Endothelial cell of umbilical vein (primary cell): ENCODE data around the gene CCDC92B. TPM values are rescaled to one million over a fixed set of nuclear protein-coding genes. Genes with fewer than 3 reads are reported as not detected.

ENCODE experiments used
- BruUV-seq: library from RNA; stranded (reverse); fragments of 400-500 nt; replicated peaks from 2 replicates; lab custom pipeline; 2021; lab: Mats Ljungman, UMichigan
- CTCF ChIA-PET: fragments of 300-600, 350-600 bp; sonication (Branson Sonifier 250); formaldehyde crosslinking; loops from one replicate; lab custom pipeline; 2021; ENCODE audit warnings: antibody characterized with exemption, inconsistent platforms; lab: Charles Lee
- POLR2A ChIA-PET: fragments of 300-600, 350-600 bp; sonication (Branson Sonifier 250); formaldehyde crosslinking; loops from one replicate; lab custom pipeline; 2021; ENCODE audit warnings: antibody characterized with exemption, inconsistent platforms; lab: Charles Lee
- DNase-seq: peaks from one replicate; pipeline ENCODE4 v3.0.0-alpha.2; 2011; ENCODE audit warnings: low read depth, low spot score
- FAIRE-seq: peaks from 2 replicates; lab custom pipeline; 2011; peaks lifted over from hg19 to GRCh38; lab: Jason Lieb, UNC
- H2AFZ ChIP-seq: 2 replicates; pipeline ENCODE4 v1.6.0; 2012; ENCODE audit warnings: low read depth, low read length, control low read depth, inconsistent platforms
- H3K27ac ChIP-seq: 2 replicates; pipeline ENCODE4 v1.5.1; 2011; ENCODE audit warnings: low read depth, mild to moderate bottlenecking, control low read depth, low read length, moderate library complexity; ENCODE audit not compliant: insufficient read depth
- H3K27me3 ChIP-seq, 2 experiments: 2 replicates each; pipeline versions ENCODE4 v1.6.0 to v1.6.1; 2011; ENCODE audit warnings: low read length in 2 of 2, mixed read lengths in 1 of 2; ENCODE audit not compliant: control insufficient read depth in 2 of 2, insufficient read depth in 2 of 2
- H3K36me3 ChIP-seq, 2 experiments: 2 replicates in 1 of 2; 3 replicates in 1 of 2; pipeline ENCODE4 v1.5.1; 2011; ENCODE audit warnings: low read length in 2 of 2, mild to moderate bottlenecking in 1 of 2, moderate library complexity in 1 of 2; ENCODE audit not compliant: control insufficient read depth in 2 of 2, insufficient read depth in 2 of 2; ENCODE audit errors: extremely low read depth in 1 of 2
- H3K4me1 ChIP-seq: 3 replicates; pipeline ENCODE4 v1.5.1; 2011; ENCODE audit warnings: mild to moderate bottlenecking, low read length; ENCODE audit not compliant: control insufficient read depth, insufficient read depth; ENCODE audit errors: extremely low read depth
- H3K4me2 ChIP-seq: 2 replicates; pipeline ENCODE4 v1.6.1; 2011; ENCODE audit warnings: low read length, control low read depth, mixed read lengths; ENCODE audit not compliant: insufficient read depth
- H3K4me3 ChIP-seq, 3 experiments: fragments of 200-600 bp in 1 of 3; sonication (generic), shearing (Covaris generic) in 1 of 3; replicated peaks in 1 of 3; 2 replicates each; pipeline ENCODE4 v1.5.1; 2011 to 2016; ENCODE audit warnings: control low read depth in 3 of 3, low read length in 3 of 3, mild to moderate bottlenecking in 2 of 3, inconsistent platforms in 1 of 3, low read depth in 1 of 3, moderate library complexity in 1 of 3; ENCODE audit not compliant: insufficient read depth in 1 of 3
- H3K79me2 ChIP-seq: 2 replicates; pipeline ENCODE4 v1.6.0; 2012; ENCODE audit warnings: low read length, inconsistent platforms; ENCODE audit not compliant: control insufficient read depth, insufficient read depth
- H3K9ac ChIP-seq: replicated peaks from 2 replicates; pipeline ENCODE3; 2011; ENCODE audit warnings: low read length, control low read depth; ENCODE audit not compliant: insufficient read depth; ENCODE audit errors: extremely low read depth
- H3K9me1 ChIP-seq: replicated peaks from 3 replicates; pipeline ENCODE4 v1.6.0; 2011; ENCODE audit warnings: mild to moderate bottlenecking, low read length; ENCODE audit not compliant: control insufficient read depth, insufficient read depth; ENCODE audit errors: extremely low read depth
- H3K9me3 ChIP-seq: replicated peaks from 2 replicates; pipeline ENCODE4 v1.5.1; 2012; ENCODE audit warnings: low read length, inconsistent platforms; ENCODE audit not compliant: control insufficient read depth, insufficient read depth
- H4K20me1 ChIP-seq: replicated peaks from 2 replicates; pipeline ENCODE3; 2011; ENCODE audit warnings: mild to moderate bottlenecking, low read length; ENCODE audit not compliant: control insufficient read depth, insufficient read depth; ENCODE audit errors: extremely low read depth
- EZH2 ChIP-seq: IDR thresholded peaks from 2 replicates; pipeline ENCODE4 v1.6.1; 2012; ENCODE audit warnings: borderline replicate concordance, low read depth, mild to moderate bottlenecking, moderate library complexity, low read length, inconsistent platforms; ENCODE audit not compliant: severe bottlenecking
- FOS ChIP-seq: IDR thresholded peaks from 2 replicates; pipeline ENCODE4 v1.6.1; 2011; ENCODE audit warnings: mild to moderate bottlenecking, low read length, moderate library complexity, borderline replicate concordance; ENCODE audit not compliant: insufficient read depth
- GATA2 ChIP-seq: IDR thresholded peaks from 2 replicates; pipeline ENCODE4 v1.7.0; 2011; ENCODE audit warnings: low read depth, mild to moderate bottlenecking, moderate library complexity, mixed read lengths, low read length; ENCODE audit not compliant: insufficient read length, insufficient read depth
- JUN ChIP-seq: IDR thresholded peaks from 2 replicates; pipeline ENCODE4 v1.6.1; 2011; ENCODE audit warnings: borderline replicate concordance, low read depth; ENCODE audit not compliant: insufficient read length, insufficient read depth
- MAX ChIP-seq: IDR thresholded peaks from 2 replicates; pipeline ENCODE4 v1.6.1; 2011; ENCODE audit not compliant: insufficient read depth, insufficient read length
- MYC ChIP-seq: IDR thresholded peaks from one replicate; pipeline ENCODE4 v1.6.1; 2011; ENCODE audit warnings: mild to moderate bottlenecking, low read depth, low read length
- POLR2A ChIP-seq: IDR thresholded peaks from 2 replicates; pipeline ENCODE4 v1.6.1; 2012; ENCODE audit warnings: low read depth, mild to moderate bottlenecking, control low read depth, low read length
- POLR2AphosphoS5 ChIP-seq: IDR thresholded peaks from 2 replicates; pipeline ENCODE4 v1.6.1; 2012; ENCODE audit warnings: low read depth, mild to moderate bottlenecking, control low read depth, low read length, moderate library complexity; ENCODE audit not compliant: insufficient read depth
- dilution Hi-C: fragments of 300-500 bp; cut with MboI; formaldehyde crosslinking; loops from one replicate; pipeline ENCODE4 v1.15.0; 2019; ENCODE audit warnings: low sequenced_read_pairs; ENCODE audit not compliant: extremely low pct_ligation_motif_present
- intact Hi-C: fragments of 100-400 bp; cut with micrococcal nuclease; formaldehyde crosslinking; loops from one replicate; pipeline ENCODE4 v1.10.0; 2022
- polyA plus RNA-seq, 4 experiments: library from polyadenylated mRNA; depleted of rRNA in 3 of 4; stranded (reverse) in 3 of 4; unstranded in 1 of 4; fragments of >200 nt; gene quantifications; 2 replicates each; pipeline versions ENCODE4 v1.2.1 to v1.2.3, GENCODE V29; 2011 to 2012; ENCODE audit warnings: missing spikeins in 1 of 4
- total RNA-seq: library from RNA; stranded (reverse); gene quantifications from 2 replicates; pipeline ENCODE4 v1.2.3, GENCODE V29; 2021
- TF ChIP-seq, protein P1 (sequence below), 2 donors: IDR thresholded peaks; 1 replicate in 1 of 2; 2 replicates in 1 of 2; pipeline ENCODE4 v1.5.1; 2011; ENCODE audit warnings: low read length in 2 of 2, mild to moderate bottlenecking in 2 of 2, moderate library complexity in 2 of 2, control low read depth in 1 of 2, inconsistent platforms in 1 of 2, low read depth in 1 of 2; ENCODE audit not compliant: insufficient read depth in 1 of 2; ENCODE audit errors: extremely low read depth in 1 of 2

The CCDC92B gene
- total and polyA plus RNA-seq, 2 donors (not counting 3 experiments of a cell fraction or from before 2014, with no cell fraction given): not detected

GRCh38 chr17:2784864-2785263, 35.4 kb upstream of the CCDC92B start:
- H3K4me1 ChIP-seq: no peaks in the 10 kb centered on the region
- no peaks in the 10 kb centered on the region for H3K27me3 ChIP-seq
- H3K36me3 ChIP-seq: no peaks in the 10 kb centered on the region
- no TSS peak for BruUV-seq
- H3K27ac ChIP-seq: no peak overlapping the region
- no peak for DNase-seq
- no peak overlapping the region for H2AFZ ChIP-seq
- ChIA-PET CTCF (interaction anchor here (2.8 kb wide), 1 partner anchor 228 kb away, joined by 25 read pairs; no protein-coding TSS in a partner anchor), POLR2A (no interaction called here)
- no peak overlapping the region for H3K4me3 ChIP-seq
- no peaks in the 10 kb centered on the region for H3K79me2 ChIP-seq
- H4K20me1 ChIP-seq: no peaks in the 10 kb centered on the region
- no peak for FAIRE-seq
- no peaks in the 10 kb centered on the region for H3K9me1 ChIP-seq
- no peak overlapping the region for H3K4me2 ChIP-seq
- TF ChIP-seq MAX: no peak
- no peak for TF ChIP-seq JUN
- TF ChIP-seq POLR2AphosphoS5: no peak
- TF ChIP-seq GATA2: no peak
- no peak for TF ChIP-seq EZH2
- TF ChIP-seq POLR2A: no peak
- TF ChIP-seq, protein P1, sequence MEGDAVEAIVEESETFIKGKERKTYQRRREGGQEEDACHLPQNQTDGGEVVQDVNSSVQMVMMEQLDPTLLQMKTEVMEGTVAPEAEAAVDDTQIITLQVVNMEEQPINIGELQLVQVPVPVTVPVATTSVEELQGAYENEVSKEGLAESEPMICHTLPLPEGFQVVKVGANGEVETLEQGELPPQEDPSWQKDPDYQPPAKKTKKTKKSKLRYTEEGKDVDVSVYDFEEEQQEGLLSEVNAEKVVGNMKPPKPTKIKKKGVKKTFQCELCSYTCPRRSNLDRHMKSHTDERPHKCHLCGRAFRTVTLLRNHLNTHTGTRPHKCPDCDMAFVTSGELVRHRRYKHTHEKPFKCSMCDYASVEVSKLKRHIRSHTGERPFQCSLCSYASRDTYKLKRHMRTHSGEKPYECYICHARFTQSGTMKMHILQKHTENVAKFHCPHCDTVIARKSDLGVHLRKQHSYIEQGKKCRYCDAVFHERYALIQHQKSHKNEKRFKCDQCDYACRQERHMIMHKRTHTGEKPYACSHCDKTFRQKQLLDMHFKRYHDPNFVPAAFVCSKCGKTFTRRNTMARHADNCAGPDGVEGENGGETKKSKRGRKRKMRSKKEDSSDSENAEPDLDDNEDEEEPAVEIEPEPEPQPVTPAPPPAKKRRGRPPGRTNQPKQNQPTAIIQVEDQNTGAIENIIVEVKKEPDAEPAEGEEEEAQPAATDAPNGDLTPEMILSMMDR (IDR thresholded peaks at IDR 0.05; ENCODE audit: extremely low read depth in 1 of 2, insufficient read depth in 1 of 2, low read depth in 1 of 2, low read length in 2 of 2): no peak
- no peak for TF ChIP-seq MYC
- no peak for TF ChIP-seq FOS
- dilution Hi-C loops (no loop called here), intact Hi-C loops (no loop called here)
- no peaks in the 10 kb centered on the region for H3K9me3 ChIP-seq
- H3K9ac ChIP-seq: no peak overlapping the region
